Panc1 (cell line): ENCODE data around the gene KIF27. TPM values are rescaled to one million over a fixed set of nuclear protein-coding genes. Genes with fewer than 3 reads are reported as not detected.

Source experiments
- ATAC-seq: fragments of 200-7000 bp; cut with Tn5 transposase; 2 replicates; pipeline ENCODE4 v1.9.1; 2020; ENCODE audit warnings: mild to moderate bottlenecking, moderate library complexity
- BruUV-seq: library from RNA; stranded (reverse); fragments of 400-500 nt; replicated peaks from 2 replicates; lab custom pipeline; 2021; lab: Mats Ljungman, UMichigan
- CTCF ChIA-PET: fragments of 300-600 bp; sonication (Branson Sonifier 250); formaldehyde crosslinking; loops from one replicate; lab custom pipeline; 2022; ENCODE audit warnings: antibody characterized with exemption; lab: Charles Lee
- POLR2A ChIA-PET: fragments of 300-600 bp; sonication (Branson Sonifier 250); formaldehyde crosslinking; loops from one replicate; lab custom pipeline; 2022; ENCODE audit warnings: antibody characterized with exemption; lab: Charles Lee
- DNase-seq: peaks from one replicate; pipeline ENCODE4 v3.0.0-alpha.2; 2010; ENCODE audit warnings: low read depth, low spot score
- H3K27ac ChIP-seq: 2 replicates; pipeline ENCODE4 v1.5.1; 2011; ENCODE audit warnings: mild to moderate bottlenecking, low read length, inconsistent platforms
- H3K27me3 ChIP-seq: fragments of 200-500 bp; sonication (Bioruptor generic); 2 replicates; pipeline ENCODE4 v1.6.0; 2014; ENCODE audit warnings: low read length, inconsistent platforms; ENCODE audit not compliant: control insufficient read depth, insufficient read depth
- H3K36me3 ChIP-seq: fragments of 200-500 bp; sonication (Bioruptor generic); 2 replicates; pipeline ENCODE4 v1.5.1; 2014; ENCODE audit warnings: inconsistent platforms, mild to moderate bottlenecking, low read length, moderate library complexity; ENCODE audit not compliant: control insufficient read depth, insufficient read depth
- H3K4me1 ChIP-seq: 2 replicates; pipeline ENCODE4 v1.5.1; 2011; ENCODE audit warnings: inconsistent platforms, mild to moderate bottlenecking, low read length, moderate library complexity; ENCODE audit not compliant: control insufficient read depth, insufficient read depth
- H3K4me3 ChIP-seq, 2 experiments: 2 replicates each; pipeline ENCODE4 v1.5.1; 2011 to 2012; ENCODE audit warnings: low read depth in 2 of 2, low read length in 2 of 2, mild to moderate bottlenecking in 2 of 2, inconsistent platforms in 1 of 2, moderate library complexity in 1 of 2
- H3K9me3 ChIP-seq: fragments of 200-500 bp; sonication (Bioruptor generic); 2 replicates; pipeline ENCODE4 v1.5.1; 2014; ENCODE audit warnings: low read depth, mild to moderate bottlenecking, inconsistent platforms, low read length, moderate library complexity; ENCODE audit not compliant: control insufficient read depth, insufficient read depth
- CTCF ChIP-seq: fragments of 450-650 bp; IDR thresholded peaks from 2 replicates; pipeline ENCODE4 v1.5.1; 2017; ENCODE audit warnings: mild to moderate bottlenecking
- POLR2AphosphoS5 ChIP-seq: IDR thresholded peaks from 2 replicates; pipeline ENCODE4 v1.6.1; 2012; ENCODE audit warnings: mild to moderate bottlenecking, low read depth, low read length, moderate library complexity
- SIN3A ChIP-seq: IDR thresholded peaks from 2 replicates; pipeline ENCODE4 v1.6.1; 2012; ENCODE audit warnings: low read depth, mild to moderate bottlenecking, low read length, moderate library complexity, borderline replicate concordance; ENCODE audit not compliant: insufficient read depth
- TCF7L2 ChIP-seq: IDR thresholded peaks from 2 replicates; pipeline ENCODE4 v1.6.1; 2011; ENCODE audit warnings: mild to moderate bottlenecking, low read depth, low read length, inconsistent platforms
- in situ Hi-C: cut with HindIII; loops from 2 replicates; pipeline ENCODE4 v1.10.0; 2016; ENCODE audit warnings: low sequenced_read_pairs, low pct_unique_long_range_greater_than_20kb
- intact Hi-C: fragments of 100-400 bp; cut with micrococcal nuclease; formaldehyde crosslinking; loops from one replicate; pipeline ENCODE4 v1.10.0; 2022; ENCODE audit not compliant: unreplicated experiment
- total RNA-seq: library from RNA; stranded (reverse); gene quantifications from one replicate; pipeline ENCODE4 v1.2.1, GENCODE V29; 2021; ENCODE audit not compliant: unreplicated experiment
- TF ChIP-seq, protein P1 (sequence below), 2 experiments: IDR thresholded peaks; 2 replicates each; pipeline ENCODE4 v1.6.1; 2011 to 2012; ENCODE audit warnings: low read depth in 2 of 2, control low read depth in 1 of 2, low read length in 1 of 2, mild to moderate bottlenecking in 1 of 2, moderate library complexity in 1 of 2; ENCODE audit not compliant: insufficient read depth in 1 of 2

The KIF27 gene
- total RNA-seq, 1 experiment from 2014 or later = 3.4 TPM

- POLR2A ChIA-PET = no interaction called here
- CTCF ChIA-PET = no interaction called here
- intact Hi-C loops (no loop called here), in situ Hi-C loops (no loop called here)
- H3K4me3 ChIP-seq = no peak overlapping the region
- no peak for DNase-seq
- ATAC-seq = no peak
- TF ChIP-seq POLR2AphosphoS5 (no peak), TCF7L2 (no peak), SIN3A (no peak)
- TF ChIP-seq, protein P1, sequence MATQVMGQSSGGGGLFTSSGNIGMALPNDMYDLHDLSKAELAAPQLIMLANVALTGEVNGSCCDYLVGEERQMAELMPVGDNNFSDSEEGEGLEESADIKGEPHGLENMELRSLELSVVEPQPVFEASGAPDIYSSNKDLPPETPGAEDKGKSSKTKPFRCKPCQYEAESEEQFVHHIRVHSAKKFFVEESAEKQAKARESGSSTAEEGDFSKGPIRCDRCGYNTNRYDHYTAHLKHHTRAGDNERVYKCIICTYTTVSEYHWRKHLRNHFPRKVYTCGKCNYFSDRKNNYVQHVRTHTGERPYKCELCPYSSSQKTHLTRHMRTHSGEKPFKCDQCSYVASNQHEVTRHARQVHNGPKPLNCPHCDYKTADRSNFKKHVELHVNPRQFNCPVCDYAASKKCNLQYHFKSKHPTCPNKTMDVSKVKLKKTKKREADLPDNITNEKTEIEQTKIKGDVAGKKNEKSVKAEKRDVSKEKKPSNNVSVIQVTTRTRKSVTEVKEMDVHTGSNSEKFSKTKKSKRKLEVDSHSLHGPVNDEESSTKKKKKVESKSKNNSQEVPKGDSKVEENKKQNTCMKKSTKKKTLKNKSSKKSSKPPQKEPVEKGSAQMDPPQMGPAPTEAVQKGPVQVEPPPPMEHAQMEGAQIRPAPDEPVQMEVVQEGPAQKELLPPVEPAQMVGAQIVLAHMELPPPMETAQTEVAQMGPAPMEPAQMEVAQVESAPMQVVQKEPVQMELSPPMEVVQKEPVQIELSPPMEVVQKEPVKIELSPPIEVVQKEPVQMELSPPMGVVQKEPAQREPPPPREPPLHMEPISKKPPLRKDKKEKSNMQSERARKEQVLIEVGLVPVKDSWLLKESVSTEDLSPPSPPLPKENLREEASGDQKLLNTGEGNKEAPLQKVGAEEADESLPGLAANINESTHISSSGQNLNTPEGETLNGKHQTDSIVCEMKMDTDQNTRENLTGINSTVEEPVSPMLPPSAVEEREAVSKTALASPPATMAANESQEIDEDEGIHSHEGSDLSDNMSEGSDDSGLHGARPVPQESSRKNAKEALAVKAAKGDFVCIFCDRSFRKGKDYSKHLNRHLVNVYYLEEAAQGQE (IDR thresholded peaks at IDR 0.05; ENCODE audit: insufficient read depth in 1 of 2, low read depth in 2 of 2, low read length in 1 of 2) = no peak
- peaks cover 9% of the 10 kb centered on the region for H3K4me1 ChIP-seq
- H3K27ac ChIP-seq = no peak overlapping the region
- no peaks in the 10 kb centered on the region for H3K36me3 ChIP-seq
- BruUV-seq = no TSS peak
- no peaks in the 10 kb centered on the region for H3K27me3 ChIP-seq
- no peaks in the 10 kb centered on the region for H3K9me3 ChIP-seq
These were observed 37.8 kb upstream of the KIF27 start for GRCh38 chr9:83959061-83959460.

DNA sequence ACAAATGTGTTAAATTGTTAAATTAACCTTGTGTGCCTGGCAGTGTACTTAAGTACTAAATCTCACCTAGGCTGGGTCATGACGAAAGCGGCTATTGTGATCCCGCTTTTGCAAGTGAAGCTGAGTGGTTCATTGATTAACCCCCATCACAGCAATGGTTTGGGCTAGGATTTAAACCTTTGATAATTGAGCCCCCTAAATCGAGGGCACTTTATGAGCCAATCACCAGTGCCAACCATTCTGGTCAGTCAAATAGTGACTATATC lies 35.9 kb upstream of the KIF27 start:
- intact Hi-C loops = no loop called here
- ATAC-seq = no peak
- H3K36me3 ChIP-seq = no peaks in the 10 kb centered on the region
- in situ Hi-C loops = no loop called here
- H3K27me3 ChIP-seq = no peaks in the 10 kb centered on the region
- no peaks in the 10 kb centered on the region for H3K9me3 ChIP-seq
- TF ChIP-seq, protein P1 (IDR thresholded peaks at IDR 0.05; ENCODE audit: insufficient read depth in 1 of 2, low read depth in 2 of 2, low read length in 1 of 2) = no peak
- TF ChIP-seq POLR2AphosphoS5 (no peak), TCF7L2 (no peak), SIN3A (no peak), CTCF (no peak)
- BruUV-seq = no TSS peak
- peak overlapping the region; percentile 59 to 81 for H3K4me3 ChIP-seq
- peak overlapping the region; percentile 85 for H3K27ac ChIP-seq
- DNase-seq = no peak
- peaks cover 9% of the 10 kb centered on the region for H3K4me1 ChIP-seq
- CTCF ChIA-PET = no interaction called here
- POLR2A ChIA-PET = no interaction called here
